Right atrium auricular region (tissue), 2 donors: Measurements from ENCODE around the gene MAP3K4. TPM values are rescaled to one million over a fixed set of nuclear protein-coding genes. Genes with fewer than 3 reads are reported as not detected.

Experiments
- DNase-seq: peaks from one replicate; pipeline ENCODE4 v3.0.0-alpha.2; 2019; ENCODE audit warnings: low spot score
- H3K27ac ChIP-seq, 2 donors: fragments of 200-600 bp; sonication (generic); 1 replicate in 1 of 2; 2 replicates in 1 of 2; pipeline ENCODE4 v1.5.1; 2016 to 2019
- H3K27me3 ChIP-seq, 2 donors: fragments of 200-600 bp; sonication (generic); one replicate each; pipeline versions ENCODE4 v1.5.1 to v1.6.0; 2017 to 2019
- H3K36me3 ChIP-seq: fragments of 200-600 bp; sonication (generic); one replicate; pipeline ENCODE4 v1.5.1; 2016
- H3K4me1 ChIP-seq, 2 donors: fragments of 200-600 bp; sonication (generic); one replicate each; pipeline versions ENCODE4 v1.5.1 to v1.6.0; 2017 to 2019
- H3K4me3 ChIP-seq, 2 donors: fragments of 200-600 bp; sonication (generic); 1 replicate in 1 of 2; 2 replicates in 1 of 2; pipeline ENCODE4 v1.5.1; 2017 to 2019; ENCODE audit warnings: mild to moderate bottlenecking in 1 of 2, moderate library complexity in 1 of 2
- H3K9me3 ChIP-seq, 2 donors: fragments of 200-600 bp; sonication (generic); one replicate each; pipeline ENCODE4 v1.5.1; 2019
- CTCF ChIP-seq, 2 donors: fragments of 200-600 bp; sonication (generic); IDR thresholded peaks; one replicate each; pipeline ENCODE4 v1.5.1; 2019; ENCODE audit warnings: antibody characterized with exemption in 2 of 2
- total RNA-seq, 2 donors: library from RNA; depleted of rRNA; stranded (reverse); fragments of >200 nt; gene quantifications; one replicate each; pipeline ENCODE4 v1.1.0, GENCODE V29; 2016

MAP3K4 gene
- total RNA-seq, 2 donors from 2014 or later, result 15.6 to 17.2 TPM

- peaks cover 0 to 40% of the 10 kb centered on the region in 2 donors for H3K4me1 ChIP-seq
- no peak overlapping the region for H3K27ac ChIP-seq
- H3K4me3 ChIP-seq, result no peak overlapping the region
- H3K27me3 ChIP-seq, result no peaks in the 10 kb centered on the region
- DNase-seq, result no peak
- no peaks in the 10 kb centered on the region for H3K9me3 ChIP-seq
- no peaks in the 10 kb centered on the region for H3K36me3 ChIP-seq
- TF ChIP-seq CTCF (IDR thresholded peaks at IDR 0.05), result no peak
Measured at GRCh38 chr6:160995271-160995670, 3.7 kb downstream of the MAP3K4 start.

GRCh38 chr6:160996131-160996601, 4.6 kb downstream of the MAP3K4 start:
- Histone ChIP-seq H3K36me3 (no peaks in the 10 kb centered on the region), H3K9me3 (no peaks in the 10 kb centered on the region), H3K27me3 (no peaks in the 10 kb centered on the region), H3K4me3 (no peak overlapping the region), H3K4me1 (peaks cover 0 to 37% of the 10 kb centered on the region in 2 donors), H3K27ac (no peak overlapping the region)
- DNase-seq, result no peak
- no peak for TF ChIP-seq CTCF (IDR thresholded peaks at IDR 0.05)

- Histone ChIP-seq H3K27me3 (no peaks in the 10 kb centered on the region), H3K27ac (no peak overlapping the region), H3K4me1 (peaks cover 0 to 39% of the 10 kb centered on the region in 2 donors), H3K9me3 (no peaks in the 10 kb centered on the region), H3K4me3 (no peak overlapping the region), H3K36me3 (no peaks in the 10 kb centered on the region)
- no peak for TF ChIP-seq CTCF (IDR thresholded peaks at IDR 0.05)
- DNase-seq, result no peak
Measured at GRCh38 chr6:160998217-160998616, 6.6 kb downstream of the MAP3K4 start.

GRCh38 chr6:160998766-160999165, 7.2 kb downstream of the MAP3K4 start:
- DNase-seq, result no peak
- H3K4me3 ChIP-seq, result no peak overlapping the region
- H3K27ac ChIP-seq, result no peak overlapping the region
- H3K36me3 ChIP-seq, result no peaks in the 10 kb centered on the region
- H3K4me1 ChIP-seq, result peaks cover 0 to 35% of the 10 kb centered on the region in 2 donors
- no peak for TF ChIP-seq CTCF (IDR thresholded peaks at IDR 0.05)
- no peaks in the 10 kb centered on the region for H3K27me3 ChIP-seq
- no peaks in the 10 kb centered on the region for H3K9me3 ChIP-seq

GRCh38 chr6:160999516-160999915, 7.9 kb downstream of the MAP3K4 start:
- H3K27me3 ChIP-seq, result no peaks in the 10 kb centered on the region
- H3K9me3 ChIP-seq, result no peaks in the 10 kb centered on the region
- no peak overlapping the region for H3K27ac ChIP-seq
- DNase-seq, result no peak
- H3K36me3 ChIP-seq, result no peaks in the 10 kb centered on the region
- peaks cover 0 to 34% of the 10 kb centered on the region in 2 donors for H3K4me1 ChIP-seq
- no peak for TF ChIP-seq CTCF (IDR thresholded peaks at IDR 0.05)
- no peak overlapping the region for H3K4me3 ChIP-seq

- Histone ChIP-seq H3K27me3 (no peaks in the 10 kb centered on the region), H3K36me3 (no peaks in the 10 kb centered on the region), H3K9me3 (no peaks in the 10 kb centered on the region), H3K4me1 (peaks cover 0 to 24% of the 10 kb centered on the region in 2 donors), H3K27ac (no peak overlapping the region), H3K4me3 (no peak overlapping the region)
- no peak for TF ChIP-seq CTCF (IDR thresholded peaks at IDR 0.05)
- no peak for DNase-seq
Measured at GRCh38 chr6:161000632-161001031, 9.1 kb downstream of the MAP3K4 start.
